NAMALWA (cell line): ENCODE data around the gene SFSWAP.
"Not testable (repeated sequence)": the region's sequence is repeated elsewhere in the genome, so short reads cannot be mapped to it uniquely, and the experiment has no call there.

Source experiments
- DNase-seq: peaks from one replicate; pipeline ENCODE4 v3.0.0-alpha.2; 2015; ENCODE audit warnings: low spot score

SFSWAP gene

GRCh38 chr12:131679816-131680215, 31.1 kb upstream of the SFSWAP start:
- DNase-seq: not testable (repeated sequence)

- not testable (repeated sequence) for DNase-seq
Measured at GRCh38 chr12:131680392-131681256, 30.3 kb upstream of the SFSWAP start.

DNA sequence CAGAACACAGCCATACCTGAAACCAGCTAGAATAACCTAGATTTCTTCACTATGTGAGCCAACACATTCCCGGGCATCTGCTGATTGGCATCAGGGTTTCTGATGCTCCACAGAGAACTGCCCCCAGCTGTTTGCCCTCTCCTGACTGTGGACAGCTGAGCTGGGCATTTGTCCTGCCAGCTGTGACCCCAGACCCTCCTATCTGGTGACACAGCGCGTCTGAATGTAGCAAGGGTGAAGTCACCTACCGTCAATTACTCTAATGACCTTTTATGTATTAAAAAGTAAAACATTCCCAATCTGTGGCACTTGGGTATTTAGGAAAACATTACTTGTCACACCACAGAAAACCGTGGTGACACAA, 29.7 kb upstream of the SFSWAP start:
- DNase-seq: no peak

GRCh38 chr12:131681746-131682509, 29.0 kb upstream of the SFSWAP start:
- DNase-seq: peak; percentile 89

DNA sequence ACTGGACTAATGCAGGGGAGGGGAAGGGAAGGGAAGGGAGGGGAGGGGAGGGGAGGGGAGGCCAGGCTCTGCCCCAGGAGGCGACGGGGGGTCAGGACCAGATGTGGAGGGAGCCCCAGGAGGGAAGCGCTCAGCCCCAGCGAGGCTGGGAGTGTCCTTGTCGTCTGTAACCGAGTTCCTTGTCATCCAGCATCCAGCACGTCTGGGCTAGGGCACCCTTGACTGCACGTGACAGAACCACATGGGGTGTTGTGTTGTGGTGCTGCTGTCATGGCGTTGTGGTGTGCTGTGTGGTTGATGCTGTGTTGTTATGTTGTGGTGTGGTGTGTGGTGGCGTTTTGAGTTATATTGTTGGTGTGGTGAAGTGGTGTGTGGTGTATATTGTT, 28.4 kb upstream of the SFSWAP start:
- peak; percentile 42 for DNase-seq

DNA sequence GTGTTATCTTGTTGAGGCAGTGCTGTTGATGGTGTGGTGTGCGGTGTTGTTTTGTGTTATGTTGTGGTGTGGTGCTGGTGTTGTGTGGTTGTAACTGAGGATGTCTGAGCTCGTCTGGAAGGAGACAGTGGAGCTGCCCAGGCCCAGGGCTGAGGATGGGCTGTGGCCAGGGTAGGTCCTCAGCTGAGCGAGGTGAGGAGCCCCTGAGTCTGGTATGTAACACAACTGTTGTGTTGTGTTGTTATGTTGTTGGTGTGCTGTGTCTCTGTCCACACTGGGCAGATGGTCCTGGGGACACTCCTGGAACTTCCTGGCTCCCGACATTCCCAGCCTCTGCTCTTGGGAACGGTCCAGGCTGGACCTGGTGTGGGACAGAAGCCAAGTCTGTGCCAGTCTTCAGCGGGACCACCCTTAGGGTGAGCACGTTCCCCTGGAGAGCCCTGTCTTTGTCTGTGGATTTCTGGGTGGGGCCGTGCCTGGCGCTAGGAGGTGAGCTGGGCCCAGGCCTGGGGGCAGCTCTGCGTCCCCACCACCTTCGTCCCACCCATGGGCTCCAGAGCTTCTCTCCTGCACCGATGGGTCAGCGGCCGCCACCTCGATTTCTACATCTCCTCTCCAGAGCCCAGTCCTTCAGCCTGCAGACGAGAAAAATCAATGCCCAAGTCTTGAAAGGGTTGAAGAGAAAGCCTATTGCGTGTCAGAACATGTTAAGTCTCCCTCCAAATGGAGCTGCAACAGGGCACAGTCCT, 27.4 kb upstream of the SFSWAP start:
- DNase-seq: no peak

DNA sequence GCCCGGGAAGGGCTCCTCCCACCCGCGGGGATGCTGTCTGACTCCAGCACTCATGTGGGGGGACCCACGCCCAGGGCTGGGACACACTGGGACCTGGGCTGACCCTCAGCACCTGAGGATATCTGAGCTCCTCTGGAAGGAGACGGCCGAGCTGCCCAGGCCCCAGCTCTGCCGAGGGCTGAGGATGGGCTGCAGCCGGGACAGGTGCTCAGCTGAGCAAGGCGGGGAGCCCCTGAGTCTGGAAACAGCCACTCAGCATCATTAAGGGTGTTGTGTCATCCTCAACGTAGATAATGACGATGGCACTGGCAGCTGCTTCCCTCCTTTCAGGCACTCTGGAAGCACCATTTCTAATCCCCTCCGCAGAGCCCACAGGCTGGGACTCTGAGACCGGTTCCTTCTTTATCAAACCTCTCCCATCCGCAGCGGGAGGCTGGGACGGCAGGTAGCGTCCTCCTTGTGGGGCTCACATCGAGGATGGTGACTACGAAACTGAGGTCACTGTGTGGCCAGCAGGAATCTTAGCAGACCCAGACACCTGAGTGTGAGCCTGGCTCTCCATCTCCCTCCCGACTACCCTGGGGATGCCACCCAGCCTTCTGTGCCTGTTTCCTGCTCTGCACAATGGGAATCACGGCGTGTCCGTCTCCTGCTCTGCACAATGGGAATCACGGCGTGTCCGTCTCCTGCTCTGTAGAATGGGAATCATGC, 26.7 kb upstream of the SFSWAP start:
- peak; percentile 28 for DNase-seq

DNA sequence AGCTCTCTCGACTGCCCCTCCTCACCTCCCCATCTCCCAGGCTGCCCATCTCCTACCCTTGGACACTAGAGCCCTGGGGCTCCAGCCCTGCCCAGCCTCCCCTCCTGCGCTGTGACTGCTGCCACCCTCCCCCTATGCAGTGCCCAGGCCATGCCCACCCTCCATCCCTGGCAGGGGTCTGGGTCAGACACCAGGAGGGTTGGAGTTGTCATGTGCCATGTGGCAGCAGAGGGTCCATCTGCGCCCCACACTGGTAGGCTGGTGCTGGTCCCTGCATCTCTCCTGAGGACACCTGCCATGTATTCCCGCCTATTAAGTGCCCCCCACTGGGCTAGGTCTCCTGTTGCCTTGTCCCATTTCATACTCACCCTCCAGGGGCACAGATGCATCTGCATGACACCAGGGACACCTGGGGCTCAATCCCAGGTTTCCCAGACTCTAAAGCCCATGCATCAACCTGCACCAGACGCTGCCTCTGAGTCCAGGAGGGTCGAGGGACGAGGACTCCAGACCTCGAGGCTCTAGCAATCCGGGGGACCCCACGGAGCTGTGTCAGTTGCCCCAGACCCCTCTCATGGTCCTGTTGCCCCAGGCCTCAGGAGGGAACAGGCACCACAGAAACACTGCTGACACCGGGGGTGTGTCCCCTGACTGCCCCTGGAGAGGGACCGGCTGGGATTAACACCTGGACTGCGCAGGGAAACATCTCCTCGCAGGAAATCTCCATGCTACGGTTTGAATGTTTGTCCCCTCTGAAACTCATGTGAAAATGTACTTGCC, 23.4 kb upstream of the SFSWAP start:
- DNase-seq: no peak

DNA sequence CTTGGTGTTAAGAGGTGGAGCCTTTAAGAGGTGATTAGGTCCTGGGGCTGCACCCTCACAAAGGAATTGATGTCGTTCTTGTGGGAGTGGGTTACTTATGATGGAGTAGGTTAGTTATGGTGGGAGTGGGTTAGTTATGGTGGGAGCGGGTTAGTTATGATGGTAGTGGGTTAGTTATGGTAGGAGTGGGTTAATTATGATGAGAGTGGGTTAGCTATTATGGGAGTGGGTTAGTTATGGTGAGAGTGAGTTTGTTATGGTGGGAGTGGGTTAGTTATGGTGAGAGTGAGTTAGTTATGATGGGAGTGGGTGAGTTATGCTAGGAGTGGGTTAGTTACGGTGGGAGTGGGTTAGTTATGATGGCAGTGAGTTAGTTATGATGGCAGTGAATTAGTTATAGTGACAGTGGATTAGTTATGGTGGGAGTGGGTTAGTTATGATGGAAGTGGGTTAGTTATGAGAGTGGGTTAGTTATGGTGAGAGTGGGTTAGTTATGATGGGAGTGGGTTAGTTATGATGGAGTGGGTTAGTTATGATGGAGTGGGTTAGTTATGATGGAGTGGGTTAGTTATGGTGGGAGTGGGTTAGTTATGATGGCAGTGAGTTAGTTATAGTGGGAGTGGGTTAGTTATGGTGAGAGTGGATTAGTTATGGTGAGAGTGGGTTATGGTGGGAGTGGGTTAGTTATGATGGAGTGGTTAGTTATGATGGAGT, 22.6 kb upstream of the SFSWAP start:
- DNase-seq: no peak

GRCh38 chr12:131688845-131689154, 22.1 kb upstream of the SFSWAP start:
- DNase-seq: no peak

GRCh38 chr12:131690320-131690719, 20.6 kb upstream of the SFSWAP start:
- DNase-seq: no peak

GRCh38 chr12:131692431-131692830, 18.5 kb upstream of the SFSWAP start:
- no peak for DNase-seq

DNA sequence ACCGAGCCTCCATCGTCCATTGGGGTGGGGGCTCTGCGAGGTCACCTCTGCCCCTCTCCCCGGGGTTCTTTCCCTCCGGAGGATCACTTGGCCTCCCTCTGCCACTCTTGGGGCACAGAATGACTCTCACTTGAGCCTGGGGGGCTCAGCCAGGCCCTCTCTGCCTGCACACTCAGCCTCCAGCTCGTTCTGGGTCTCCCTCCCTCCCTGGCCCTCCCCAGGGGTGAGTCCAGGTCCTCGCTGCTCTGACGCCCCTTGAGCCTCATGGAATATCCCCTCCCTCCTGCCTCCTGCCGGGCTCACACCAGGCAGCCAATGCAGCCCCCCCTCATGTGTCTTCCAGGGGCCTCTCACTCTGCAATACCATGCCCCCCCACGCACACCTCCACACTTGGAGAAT, 17.7 kb upstream of the SFSWAP start:
- no peak for DNase-seq

GRCh38 chr12:131694116-131694838, 16.6 kb upstream of the SFSWAP start:
- no peak for DNase-seq

DNA sequence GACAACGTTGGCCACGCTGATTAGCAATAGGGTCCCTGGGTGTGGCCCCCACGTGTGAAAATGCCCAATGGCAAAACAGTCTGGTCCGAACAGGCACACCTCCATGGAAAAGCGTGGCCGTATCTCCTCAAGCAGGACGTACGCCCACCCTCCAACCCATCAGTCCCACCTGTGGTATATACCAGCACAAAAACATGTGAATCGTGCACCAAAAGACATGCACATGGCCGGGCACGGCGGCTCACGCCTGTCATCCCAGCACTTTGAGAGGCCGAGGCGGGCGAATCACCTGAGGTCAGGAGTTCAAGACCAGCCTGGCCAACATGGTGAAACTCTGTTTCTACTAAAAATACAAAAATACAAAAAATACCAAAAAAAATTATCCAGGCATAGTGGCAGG, 14.9 kb upstream of the SFSWAP start:
- DNase-seq: no peak

DNA sequence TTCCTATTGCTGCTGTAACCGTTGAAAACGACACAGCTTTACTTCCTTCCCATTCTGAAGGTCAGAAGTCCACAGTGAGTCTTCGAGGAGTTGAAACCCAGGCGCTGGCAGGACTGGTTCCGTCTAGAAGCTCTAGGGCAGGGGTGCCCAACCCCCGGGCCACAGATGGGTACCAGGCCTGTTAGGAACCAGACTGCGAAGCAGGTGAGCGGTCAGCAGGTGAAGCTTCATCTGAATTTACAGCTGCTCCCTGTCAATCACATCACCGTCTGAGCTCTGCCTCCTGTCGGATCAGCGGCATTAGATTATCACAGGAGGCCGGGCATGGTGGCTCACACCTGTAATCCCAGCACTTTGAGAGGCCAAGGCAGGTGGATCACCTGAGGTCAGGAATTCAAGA, 12.6 kb upstream of the SFSWAP start:
- no peak for DNase-seq

DNA sequence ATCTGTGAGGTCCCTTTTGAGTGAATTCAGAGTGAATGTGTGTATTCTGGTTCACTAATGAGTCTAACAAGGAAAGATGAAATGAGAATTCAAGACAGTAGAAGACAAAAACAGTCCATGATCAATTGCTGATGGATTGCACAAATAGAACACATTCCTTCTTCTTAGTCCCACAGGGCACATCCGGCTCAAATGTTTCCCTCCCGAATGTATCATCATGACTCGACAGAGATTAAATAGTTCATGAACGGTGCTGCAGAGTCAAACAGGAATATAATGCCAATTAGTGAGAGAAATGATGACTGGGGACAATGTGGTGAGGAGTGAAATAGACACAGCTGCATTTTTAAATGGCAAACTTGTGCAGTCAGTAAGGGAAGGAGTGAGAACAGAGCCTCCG, 11.5 kb upstream of the SFSWAP start:
- no peak for DNase-seq

GRCh38 chr12:131700271-131700670, 10.6 kb upstream of the SFSWAP start:
- DNase-seq: no peak

DNA sequence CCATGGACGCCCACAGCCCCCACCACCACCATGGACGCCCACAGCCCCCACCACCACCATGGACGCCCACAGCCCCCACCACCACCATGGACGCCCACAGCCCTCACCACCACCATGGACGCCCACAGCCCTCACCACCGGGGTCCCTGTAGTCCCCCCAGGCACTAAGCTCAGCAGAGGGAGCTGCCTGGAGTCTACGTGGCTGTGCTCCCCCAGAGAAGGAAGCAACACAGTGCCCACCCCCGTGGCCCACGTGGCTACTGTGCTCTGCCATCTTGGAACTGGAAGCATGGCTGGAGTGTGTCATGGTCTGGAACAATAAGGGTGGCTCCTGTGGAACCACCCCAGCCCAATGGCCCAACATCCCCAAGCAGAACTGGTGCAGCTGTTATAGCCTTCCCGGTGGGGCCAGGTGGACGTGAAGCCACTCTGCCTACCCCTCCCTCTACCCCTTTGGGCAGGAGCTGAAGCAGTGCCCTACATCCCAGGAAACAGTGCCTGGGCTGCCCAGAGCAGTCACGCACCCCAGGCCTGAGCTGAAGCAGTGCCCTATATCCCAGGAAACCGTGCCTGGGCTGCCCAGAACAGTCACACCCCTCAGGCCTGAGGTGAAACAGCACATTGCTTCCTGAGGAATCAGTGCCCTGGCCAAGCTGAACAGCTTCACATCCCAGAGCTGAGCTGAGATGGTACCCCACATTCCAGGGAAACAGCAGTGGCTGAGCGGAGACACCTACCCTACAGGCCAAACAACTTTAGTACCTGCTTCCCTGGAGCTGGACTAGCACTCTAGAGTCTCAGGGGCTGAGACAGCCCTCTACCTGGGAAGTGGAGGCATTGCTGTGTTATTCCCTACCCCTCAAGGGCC, 9.0 kb upstream of the SFSWAP start:
- DNase-seq: no peak
